Measurements from ENCODE around the gene VANGL2.

- TF ChIP-seq, protein P1, sequence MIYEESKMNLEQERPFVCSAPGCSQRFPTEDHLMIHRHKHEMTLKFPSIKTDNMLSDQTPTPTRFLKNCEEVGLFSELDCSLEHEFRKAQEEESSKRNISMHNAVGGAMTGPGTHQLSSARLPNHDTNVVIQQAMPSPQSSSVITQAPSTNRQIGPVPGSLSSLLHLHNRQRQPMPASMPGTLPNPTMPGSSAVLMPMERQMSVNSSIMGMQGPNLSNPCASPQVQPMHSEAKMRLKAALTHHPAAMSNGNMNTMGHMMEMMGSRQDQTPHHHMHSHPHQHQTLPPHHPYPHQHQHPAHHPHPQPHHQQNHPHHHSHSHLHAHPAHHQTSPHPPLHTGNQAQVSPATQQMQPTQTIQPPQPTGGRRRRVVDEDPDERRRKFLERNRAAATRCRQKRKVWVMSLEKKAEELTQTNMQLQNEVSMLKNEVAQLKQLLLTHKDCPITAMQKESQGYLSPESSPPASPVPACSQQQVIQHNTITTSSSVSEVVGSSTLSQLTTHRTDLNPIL (CRISPR knock-in tag; IDR thresholded peaks at IDR 0.05; ENCODE audit: low read depth), result no peak
- TF ChIP-seq PATZ1 (CRISPR knock-in tag; IDR thresholded peaks at IDR 0.05; ENCODE audit: borderline replicate concordance) (no peak), ZFP3 (CRISPR knock-in tag; IDR thresholded peaks at IDR 0.05) (no peak), ZFP30 (CRISPR knock-in tag; IDR thresholded peaks at IDR 0.05) (no peak), ZC3H10 (CRISPR knock-in tag; IDR thresholded peaks at IDR 0.05) (no peak)
Observed at GRCh38 chr1:160361199-160361598, 39.2 kb upstream of the VANGL2 start.

Data from SK-N-SH treated with all-trans-retinoic acid at 6 μM for 48 hours (cell line).